ENCODE results near the gene TSHZ2.
"Not testable (repeated sequence)": the region's sequence is repeated elsewhere in the genome, so short reads cannot be mapped to it uniquely, and the experiment has no call there.

TSHZ2 gene

GRCh38 chr20:53316206-53316937 is 344.2 kb downstream of the TSHZ2 start:
- no peak for DNase-seq (ENCODE audit: low read depth)

DNA sequence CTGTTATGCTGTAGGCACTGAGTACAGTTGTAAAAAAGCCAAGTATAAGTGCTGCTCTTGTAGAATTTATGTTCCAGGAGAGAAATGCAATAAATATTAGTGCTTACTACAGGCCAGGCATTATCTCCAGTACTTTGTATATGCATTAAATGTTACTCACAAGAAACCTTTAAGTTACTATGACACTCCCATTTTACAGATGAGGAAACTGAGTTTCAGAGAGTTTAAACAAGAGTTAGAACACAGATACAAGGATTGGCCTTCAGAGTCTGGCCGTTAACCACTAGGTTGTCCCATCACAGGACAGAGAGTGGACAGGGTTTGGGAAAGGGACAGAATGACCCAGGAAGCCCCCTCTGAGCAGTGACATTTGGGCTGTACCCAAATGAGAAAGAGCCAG is 347.0 kb downstream of the TSHZ2 start:
- no peak for DNase-seq (ENCODE audit: low read depth)

- no peak for DNase-seq (ENCODE audit: low read depth)
Observed at GRCh38 chr20:53319716-53320115, 347.6 kb downstream of the TSHZ2 start.

DNA sequence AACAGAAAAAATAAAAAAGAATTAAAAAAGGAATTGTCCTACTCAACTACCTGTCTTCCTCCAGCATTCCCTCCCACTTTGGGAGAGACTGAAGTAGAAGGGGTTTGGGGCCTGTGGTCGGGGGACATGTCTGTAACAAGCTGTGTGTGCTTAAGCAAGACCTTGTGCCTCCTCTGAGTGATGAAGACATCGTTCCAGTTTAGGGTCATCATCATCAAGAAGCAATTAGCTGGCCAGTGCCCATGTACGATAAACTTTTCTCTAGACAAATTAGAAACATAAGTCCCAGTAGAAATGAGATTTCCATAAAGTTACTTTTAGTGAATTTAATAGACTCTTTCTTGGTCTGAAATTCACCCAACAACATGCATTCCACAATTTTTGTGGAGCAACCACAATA is 348.5 kb downstream of the TSHZ2 start:
- no peak for DNase-seq (ENCODE audit: low read depth)

GRCh38 chr20:53321596-53321995 is 349.4 kb downstream of the TSHZ2 start:
- no peak for DNase-seq (ENCODE audit: low read depth)

- DNase-seq (ENCODE audit: low read depth), result no peak
Observed at GRCh38 chr20:53322651-53323050, 350.5 kb downstream of the TSHZ2 start.

DNA sequence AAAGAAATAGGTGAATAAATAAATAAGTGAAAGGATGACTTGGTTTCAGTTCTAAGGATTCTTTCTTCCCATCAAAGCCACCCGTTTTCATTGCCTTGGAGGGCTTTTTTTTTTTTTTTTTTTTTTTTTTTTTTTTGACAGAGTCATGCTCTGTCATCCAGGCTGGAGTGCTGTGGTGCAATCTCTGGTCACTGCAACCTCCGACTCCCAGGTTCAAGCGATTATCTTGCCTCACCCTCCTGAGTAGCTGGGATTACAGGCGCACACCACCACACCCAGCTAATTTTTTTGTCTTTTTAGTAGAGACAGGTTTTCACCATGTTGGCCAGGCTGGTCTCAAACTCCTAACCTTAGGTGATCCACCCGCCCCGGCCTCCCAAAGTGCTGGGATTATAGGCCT is 351.3 kb downstream of the TSHZ2 start:
- DNase-seq (ENCODE audit: low read depth), result not testable (repeated sequence)

- no peak for DNase-seq (ENCODE audit: low read depth)
Observed at GRCh38 chr20:53324816-53325215, 352.7 kb downstream of the TSHZ2 start.

GRCh38 chr20:53328961-53329360 is 356.8 kb downstream of the TSHZ2 start:
- DNase-seq (ENCODE audit: low read depth), result no peak

GRCh38 chr20:53329781-53330180 is 357.6 kb downstream of the TSHZ2 start:
- no peak for DNase-seq (ENCODE audit: low read depth)

GRCh38 chr20:53330601-53331140 is 358.5 kb downstream of the TSHZ2 start:
- no peak for DNase-seq (ENCODE audit: low read depth)

- no peak for DNase-seq (ENCODE audit: low read depth)
Observed at GRCh38 chr20:53331151-53331973, 359.2 kb downstream of the TSHZ2 start.

DNA sequence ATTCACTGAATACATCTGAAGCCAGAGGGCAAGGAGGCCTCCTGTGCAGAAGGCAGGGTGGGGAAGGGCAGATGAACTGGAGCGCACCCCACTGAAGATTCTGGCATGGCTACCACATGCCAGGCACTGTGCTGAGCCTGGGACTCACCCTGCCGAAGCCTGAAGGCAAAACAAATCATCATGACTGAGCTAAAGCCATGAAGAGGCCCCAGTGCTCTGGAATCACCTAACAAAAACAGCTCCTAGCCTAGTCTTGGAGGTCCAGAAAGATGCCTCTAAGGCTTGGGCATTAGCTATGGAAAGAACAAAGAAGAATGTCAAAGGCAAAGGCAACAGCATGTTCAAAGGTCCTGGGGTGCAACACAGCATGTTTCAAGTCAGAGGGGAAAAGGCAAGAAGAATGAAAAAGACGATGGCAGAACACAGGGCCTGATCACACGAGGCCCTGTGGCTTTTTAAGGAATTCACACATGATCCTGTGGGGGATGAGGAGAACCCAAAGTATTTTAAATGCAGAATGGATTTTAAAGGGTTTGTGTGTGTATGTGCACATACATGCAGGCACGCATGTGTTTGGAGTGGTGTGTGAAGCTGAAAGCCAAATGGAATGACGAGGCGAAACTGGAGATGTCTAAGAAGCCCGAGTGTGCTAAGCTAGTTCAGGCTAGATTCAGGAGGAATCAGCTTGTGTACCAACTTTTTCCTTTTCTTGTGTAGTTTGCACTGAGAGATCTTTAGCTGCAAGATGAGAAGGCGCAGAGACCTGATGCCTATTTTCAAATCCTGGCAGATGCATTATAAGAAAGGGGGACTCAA is 360.1 kb downstream of the TSHZ2 start:
- DNase-seq (ENCODE audit: low read depth), result no peak

GRCh38 chr20:53334861-53335260 is 362.7 kb downstream of the TSHZ2 start:
- no peak for DNase-seq (ENCODE audit: low read depth)

DNA sequence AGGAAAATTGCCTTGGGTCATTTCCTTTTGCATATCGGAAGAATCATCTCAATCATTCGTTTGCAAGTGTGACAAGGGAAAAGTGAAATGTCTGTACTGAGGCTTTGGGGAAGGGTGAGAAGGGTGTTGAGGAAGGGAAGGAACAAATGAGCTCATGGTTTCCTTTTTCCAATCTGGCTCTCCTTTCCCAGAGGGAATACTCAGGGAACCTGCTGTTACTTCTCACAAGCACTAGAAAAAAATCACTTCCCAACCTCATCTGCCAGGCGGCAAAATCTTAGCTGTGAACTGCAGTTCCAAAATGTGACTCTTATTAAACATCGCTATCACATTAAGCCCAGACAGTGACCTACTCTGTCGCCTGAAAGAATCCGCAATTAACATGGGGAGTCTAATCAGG is 363.4 kb downstream of the TSHZ2 start:
- DNase-seq (ENCODE audit: low read depth), result no peak

- DNase-seq (ENCODE audit: low read depth), result no peak
Observed at GRCh38 chr20:53336892-53337291, 364.7 kb downstream of the TSHZ2 start.

- no peak for DNase-seq (ENCODE audit: low read depth)
Observed at GRCh38 chr20:53337390-53338101, 365.4 kb downstream of the TSHZ2 start.

DNA sequence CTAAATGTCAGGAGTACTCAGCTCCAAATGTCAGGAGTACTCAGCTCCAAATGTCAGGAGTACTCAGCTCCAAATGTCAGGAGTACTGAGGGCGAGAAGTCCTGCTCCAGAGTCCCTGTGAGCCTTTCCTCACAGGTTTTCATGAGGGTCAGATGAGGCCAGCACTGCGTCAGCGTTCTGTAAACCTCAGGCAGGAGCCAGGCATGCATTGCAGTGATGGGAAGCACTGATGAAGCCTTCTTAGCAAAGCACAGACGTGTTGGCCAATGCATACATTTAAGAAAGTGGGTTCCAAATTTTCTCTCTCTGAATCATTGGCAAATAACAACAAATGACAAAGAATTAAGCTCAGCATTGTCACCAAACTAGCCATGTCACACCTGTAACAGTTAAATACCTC is 366.6 kb downstream of the TSHZ2 start:
- no peak for DNase-seq (ENCODE audit: low read depth)

DNA sequence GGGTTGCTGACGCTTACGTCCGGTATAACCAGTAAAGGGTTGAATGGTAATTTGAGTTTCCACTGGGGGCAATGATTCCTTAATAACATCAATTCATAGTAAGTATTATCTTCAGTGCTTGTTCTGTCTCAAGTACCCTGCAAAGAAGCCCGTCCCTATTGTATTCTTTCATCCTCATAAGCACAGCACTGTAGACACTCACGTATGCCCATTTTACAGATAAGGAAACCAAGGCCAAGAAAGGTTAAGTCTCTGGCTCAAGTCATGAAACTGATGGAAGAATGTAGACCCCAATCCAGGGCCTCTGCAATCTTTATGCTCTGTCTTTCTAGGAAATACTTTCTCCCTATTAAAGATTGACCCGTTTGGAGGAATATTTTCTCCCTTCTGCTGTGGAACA is 370.3 kb downstream of the TSHZ2 start:
- DNase-seq (ENCODE audit: low read depth), result no peak

DNA sequence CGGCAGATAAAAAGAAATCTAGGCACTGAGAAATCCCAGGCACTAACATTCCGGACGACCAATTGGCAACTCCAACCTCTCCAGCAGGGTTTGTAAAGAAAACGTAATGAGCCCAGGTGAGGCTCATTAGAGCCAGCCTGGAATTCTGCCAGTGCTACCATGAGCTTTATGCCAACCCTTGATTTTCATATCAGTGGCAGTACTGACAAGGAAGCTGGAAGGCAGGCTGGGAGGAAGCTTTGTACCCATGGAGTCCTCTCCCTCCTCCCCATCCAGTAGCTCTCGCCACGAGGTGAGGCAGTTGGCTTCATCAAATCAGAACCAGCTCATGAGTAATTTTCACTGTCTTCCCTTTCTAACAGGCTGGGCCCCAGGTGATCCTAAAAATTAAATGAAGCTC is 371.3 kb downstream of the TSHZ2 start:
- no peak for DNase-seq (ENCODE audit: low read depth)

DNA sequence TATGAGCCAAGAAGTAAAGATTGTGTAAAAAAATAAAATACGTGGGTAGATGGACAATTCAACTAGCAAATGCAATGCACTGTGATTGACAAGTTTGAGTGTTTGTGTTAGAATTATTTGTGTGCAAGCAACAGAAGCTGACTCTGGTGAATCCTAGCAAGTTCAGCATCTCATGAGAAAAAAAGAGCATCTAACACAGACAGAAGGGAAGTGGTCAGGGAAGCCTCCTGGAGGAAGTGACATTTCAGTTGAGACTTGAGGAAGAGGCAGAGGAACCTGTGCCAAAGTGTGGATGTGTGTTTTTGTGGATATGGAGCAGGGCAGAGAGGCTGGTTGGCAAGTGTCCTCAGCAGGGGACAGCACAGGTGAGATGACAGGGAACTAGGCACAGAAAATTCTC is 372.7 kb downstream of the TSHZ2 start:
- DNase-seq (ENCODE audit: low read depth), result no peak

Measured in activated T-cell treated with anti-CD3 and anti-CD28 coated beads for 1 hour (primary cell).